ENCODE measurements around the gene TRPM3.

Gene TRPM3

DNA sequence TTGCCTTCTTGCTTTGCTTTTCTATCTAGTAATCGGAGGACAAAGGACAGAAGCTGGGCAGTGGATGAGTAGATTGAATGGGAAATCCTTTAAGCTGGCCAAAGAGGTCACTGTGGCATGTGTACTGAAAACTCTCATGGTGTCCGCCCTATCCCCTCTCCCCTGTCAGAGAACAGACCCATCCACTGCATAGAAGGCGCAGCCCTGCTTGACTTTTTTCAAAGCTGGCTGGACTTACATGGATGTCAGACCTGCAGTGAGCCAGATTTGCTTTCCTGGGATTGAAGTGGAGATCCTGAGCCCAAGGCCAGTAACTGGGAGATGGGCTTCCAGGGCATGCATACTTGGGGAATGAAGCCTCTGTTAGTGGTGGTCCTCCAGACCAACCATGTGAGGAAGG, 329.5 kb downstream of the TRPM3 start:
- TF ChIP-seq, protein P1, sequence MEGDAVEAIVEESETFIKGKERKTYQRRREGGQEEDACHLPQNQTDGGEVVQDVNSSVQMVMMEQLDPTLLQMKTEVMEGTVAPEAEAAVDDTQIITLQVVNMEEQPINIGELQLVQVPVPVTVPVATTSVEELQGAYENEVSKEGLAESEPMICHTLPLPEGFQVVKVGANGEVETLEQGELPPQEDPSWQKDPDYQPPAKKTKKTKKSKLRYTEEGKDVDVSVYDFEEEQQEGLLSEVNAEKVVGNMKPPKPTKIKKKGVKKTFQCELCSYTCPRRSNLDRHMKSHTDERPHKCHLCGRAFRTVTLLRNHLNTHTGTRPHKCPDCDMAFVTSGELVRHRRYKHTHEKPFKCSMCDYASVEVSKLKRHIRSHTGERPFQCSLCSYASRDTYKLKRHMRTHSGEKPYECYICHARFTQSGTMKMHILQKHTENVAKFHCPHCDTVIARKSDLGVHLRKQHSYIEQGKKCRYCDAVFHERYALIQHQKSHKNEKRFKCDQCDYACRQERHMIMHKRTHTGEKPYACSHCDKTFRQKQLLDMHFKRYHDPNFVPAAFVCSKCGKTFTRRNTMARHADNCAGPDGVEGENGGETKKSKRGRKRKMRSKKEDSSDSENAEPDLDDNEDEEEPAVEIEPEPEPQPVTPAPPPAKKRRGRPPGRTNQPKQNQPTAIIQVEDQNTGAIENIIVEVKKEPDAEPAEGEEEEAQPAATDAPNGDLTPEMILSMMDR (IDR thresholded peaks at IDR 0.05; ENCODE audit: low read depth, low read length, missing control alignments) = no peak
- H3K4me3 ChIP-seq (ENCODE audit: low read depth, low read length) = no peak overlapping the region
- no peak for DNase-seq (ENCODE audit: low read depth)
- in situ Hi-C loops (cut with HindIII; ENCODE audit: low sequenced_read_pairs) = no loop called here

DNA sequence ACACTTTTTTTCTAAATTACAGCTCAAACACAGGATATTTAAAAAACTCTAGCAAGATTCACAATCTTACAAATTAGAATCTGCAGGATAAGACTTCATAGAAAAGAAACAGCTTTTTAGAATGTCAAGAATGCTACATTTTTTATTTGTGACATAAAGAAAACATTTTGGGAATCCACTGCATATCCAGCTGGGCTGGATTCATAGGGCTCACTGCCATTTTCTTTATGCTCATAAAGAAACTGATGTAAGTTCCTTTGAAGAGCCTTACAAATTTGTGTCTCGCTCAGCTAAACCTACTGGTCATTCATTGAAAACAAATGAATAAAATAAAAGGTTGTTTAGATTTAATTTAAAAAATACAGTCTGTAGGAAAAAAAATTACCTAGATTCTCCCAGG, 332.3 kb downstream of the TRPM3 start:
- H3K4me3 ChIP-seq (ENCODE audit: low read depth, low read length) = no peak overlapping the region
- in situ Hi-C loops (cut with HindIII; ENCODE audit: low sequenced_read_pairs) = no loop called here

DNA sequence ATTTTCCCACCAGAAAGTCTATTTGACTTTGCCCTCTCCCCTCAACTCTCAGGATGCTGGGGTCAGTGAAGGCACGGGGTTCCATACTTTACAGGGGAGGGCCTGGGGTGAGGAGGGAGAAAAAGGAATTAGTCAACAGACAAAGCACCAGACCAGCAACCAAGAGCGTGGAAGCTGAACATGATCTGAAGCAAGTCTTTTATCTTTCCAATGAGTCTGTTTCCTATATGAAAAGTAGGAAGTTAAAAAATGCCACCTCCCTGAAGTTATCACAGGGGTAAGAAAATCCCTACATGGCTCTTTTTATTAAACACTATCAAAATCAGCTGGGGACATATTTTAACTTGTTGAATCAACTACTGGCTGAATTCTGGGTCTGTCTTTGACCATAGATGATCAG, 337.0 kb downstream of the TRPM3 start:
- no peak for DNase-seq (ENCODE audit: low read depth)
- in situ Hi-C loops (cut with HindIII; ENCODE audit: low sequenced_read_pairs) = no loop called here
- H3K4me3 ChIP-seq (ENCODE audit: low read depth, low read length) = no peak overlapping the region
- TF ChIP-seq, protein P1 (IDR thresholded peaks at IDR 0.05; ENCODE audit: low read depth, low read length, missing control alignments) = no peak

More for the DNA sequence above, 332.3 kb downstream of the TRPM3 start:
- no peak for DNase-seq (ENCODE audit: low read depth)
- TF ChIP-seq, protein P1 (IDR thresholded peaks at IDR 0.05; ENCODE audit: low read depth, low read length, missing control alignments) = no peak

DNA sequence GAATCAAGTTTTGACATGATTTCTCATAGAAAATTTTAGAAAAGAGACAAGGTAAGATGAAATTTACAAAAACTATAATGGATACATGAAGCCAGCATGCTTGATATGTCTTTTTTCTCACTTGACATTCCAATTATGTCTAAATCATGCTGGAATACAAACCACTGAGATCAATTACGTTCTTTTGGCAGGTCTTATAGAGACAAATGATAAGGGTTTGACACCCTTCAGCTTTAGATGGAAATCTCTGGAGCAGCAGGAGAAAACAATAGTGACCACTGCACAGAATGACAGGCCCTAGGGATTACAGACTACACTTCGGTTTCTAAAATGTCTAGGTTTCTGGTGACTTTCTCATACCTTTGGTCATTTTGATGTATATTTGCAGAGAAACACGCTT, 342.9 kb downstream of the TRPM3 start:
- TF ChIP-seq, protein P1 (IDR thresholded peaks at IDR 0.05; ENCODE audit: low read depth, low read length, missing control alignments) = no peak
- in situ Hi-C loops (cut with HindIII; ENCODE audit: low sequenced_read_pairs) = no loop called here
- no peak overlapping the region for H3K4me3 ChIP-seq (ENCODE audit: low read depth, low read length)
- no peak for DNase-seq (ENCODE audit: low read depth)

DNA sequence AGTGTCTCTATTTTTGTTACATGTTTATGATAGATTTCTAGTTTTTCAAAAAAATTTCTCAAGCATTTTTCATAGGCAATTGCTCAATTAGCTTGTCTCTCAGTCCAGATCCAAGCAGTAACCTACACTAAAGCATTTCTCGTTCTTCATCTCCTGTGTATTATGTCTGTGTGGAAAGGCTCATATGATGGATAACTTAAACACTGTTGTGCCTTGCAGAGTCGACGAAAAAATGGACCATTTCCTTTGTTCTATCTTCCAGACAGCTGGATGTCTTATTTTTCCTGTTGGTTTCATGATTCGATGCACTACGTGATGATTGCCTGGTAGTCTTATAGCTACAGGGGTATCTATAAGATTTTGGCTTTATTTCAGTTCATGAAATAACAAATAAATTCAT, 347.8 kb downstream of the TRPM3 start:
- TF ChIP-seq, protein P1 (IDR thresholded peaks at IDR 0.05; ENCODE audit: low read depth, low read length, missing control alignments) = no peak
- no peak overlapping the region for H3K4me3 ChIP-seq (ENCODE audit: low read depth, low read length)
- in situ Hi-C loops (cut with HindIII; ENCODE audit: low sequenced_read_pairs) = no loop called here

DNA sequence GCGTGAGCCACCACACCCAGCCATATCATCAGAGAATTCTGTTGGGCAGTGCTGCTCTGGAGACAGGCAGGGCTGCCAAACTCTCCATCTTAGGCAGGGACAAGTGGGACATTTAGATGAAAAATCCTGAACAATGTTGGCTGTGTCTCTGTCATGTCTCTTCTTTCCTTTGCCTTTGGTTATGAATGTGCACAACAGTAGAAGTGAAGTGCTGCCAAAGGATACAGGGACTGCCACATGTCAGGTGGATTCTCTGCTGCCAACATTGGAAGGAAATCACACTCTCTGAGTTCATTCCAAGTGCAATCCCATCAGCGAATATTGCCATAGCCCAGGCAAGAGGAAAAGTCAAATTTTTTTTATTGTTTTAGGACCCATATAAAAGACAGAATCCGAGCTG, 348.8 kb downstream of the TRPM3 start:
- TF ChIP-seq, protein P1 (IDR thresholded peaks at IDR 0.05; ENCODE audit: low read depth, low read length, missing control alignments) = no peak
- DNase-seq (ENCODE audit: low read depth) = no peak
- in situ Hi-C loops (cut with HindIII; ENCODE audit: low sequenced_read_pairs) = no loop called here
- no peak overlapping the region for H3K4me3 ChIP-seq (ENCODE audit: low read depth, low read length)

More for the DNA sequence above, 347.8 kb downstream of the TRPM3 start:
- DNase-seq (ENCODE audit: low read depth) = no peak

DNA sequence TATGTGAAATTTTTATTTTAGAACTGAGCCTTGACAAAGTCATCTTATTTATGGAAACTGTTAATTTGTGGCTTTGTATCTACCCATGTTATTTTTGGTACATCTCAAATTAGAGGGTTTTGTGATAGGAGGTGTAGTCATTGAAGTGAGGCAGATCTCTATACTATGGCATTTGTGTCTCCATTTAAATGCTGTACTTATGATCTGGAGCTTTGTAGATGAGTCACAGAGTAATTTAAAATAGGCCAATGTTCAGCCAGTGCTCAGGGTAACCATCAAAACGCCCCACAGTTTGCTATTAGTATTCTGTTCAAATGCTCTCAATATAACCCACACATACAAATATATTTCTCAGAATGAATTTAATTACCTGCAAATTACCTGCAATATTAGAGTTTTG, 355.5 kb downstream of the TRPM3 start:
- in situ Hi-C loops (cut with HindIII; ENCODE audit: low sequenced_read_pairs) = no loop called here
- DNase-seq (ENCODE audit: low read depth) = no peak
- TF ChIP-seq, protein P1 (IDR thresholded peaks at IDR 0.05; ENCODE audit: low read depth, low read length, missing control alignments) = no peak
- no peak overlapping the region for H3K4me3 ChIP-seq (ENCODE audit: low read depth, low read length)
